Nephron progenitor cell (in vitro differentiated cells): ENCODE measurements around the gene PLXNA2.

Experiments
- DNase-seq: peaks from one replicate; pipeline ENCODE4 v3.0.0; 2021
- H3K27ac Mint-ChIP-seq: 2 replicates; pipeline ENCODE4 v1.8.0; 2021; ENCODE audit warnings: mild to moderate bottlenecking, moderate library complexity, mixed read lengths
- H3K27me3 Mint-ChIP-seq: 2 replicates; pipeline ENCODE4 v1.8.0; 2021; ENCODE audit warnings: mild to moderate bottlenecking, low read depth, mixed read lengths; ENCODE audit not compliant: poor library complexity
- H3K36me3 Mint-ChIP-seq: 2 replicates; pipeline ENCODE4 v1.8.0; 2021; ENCODE audit warnings: low read depth, mixed read lengths
- H3K4me1 Mint-ChIP-seq: 2 replicates; pipeline ENCODE4 v1.8.0; 2021; ENCODE audit warnings: mixed read lengths
- H3K4me3 Mint-ChIP-seq: 2 replicates; pipeline ENCODE4 v1.8.0; 2021; ENCODE audit warnings: mild to moderate bottlenecking, moderate library complexity, mixed read lengths
- H3K9me3 Mint-ChIP-seq: 2 replicates; pipeline ENCODE4 v1.8.0; 2021; ENCODE audit warnings: mild to moderate bottlenecking, moderate library complexity, mixed read lengths
- TF ChIP-seq, protein P1 (sequence below): fragments of 200-600 bp; sonication (generic); IDR thresholded peaks from 2 replicates; pipeline ENCODE4 v1.5.0; 2021; ENCODE audit warnings: antibody characterized with exemption

Gene PLXNA2

DNA sequence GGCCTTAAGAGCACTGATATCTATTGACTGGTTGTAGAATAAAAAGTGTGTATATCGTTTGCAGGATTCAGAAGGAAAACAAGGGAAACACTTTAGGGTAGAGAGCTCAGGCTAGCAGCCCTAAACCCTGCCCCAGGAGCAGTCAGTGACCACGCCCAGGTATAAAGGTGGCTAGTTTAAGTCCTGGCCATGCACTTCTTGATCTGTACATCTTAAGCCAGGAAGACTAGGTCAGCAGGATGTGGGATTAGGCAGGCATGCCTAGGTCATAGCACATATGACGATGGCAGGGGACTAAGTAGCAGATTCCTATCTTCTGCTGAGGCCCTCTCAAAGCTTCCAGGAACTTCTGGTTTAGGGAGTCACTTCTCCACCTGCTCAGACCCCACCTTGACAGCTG, 175.3 kb downstream of the PLXNA2 start:
- DNase-seq = no peak
- Mint-ChIP-seq H3K27ac (peak overlapping the region; percentile 7), H3K4me1 (peaks cover 52% of the 10 kb centered on the region)

DNA sequence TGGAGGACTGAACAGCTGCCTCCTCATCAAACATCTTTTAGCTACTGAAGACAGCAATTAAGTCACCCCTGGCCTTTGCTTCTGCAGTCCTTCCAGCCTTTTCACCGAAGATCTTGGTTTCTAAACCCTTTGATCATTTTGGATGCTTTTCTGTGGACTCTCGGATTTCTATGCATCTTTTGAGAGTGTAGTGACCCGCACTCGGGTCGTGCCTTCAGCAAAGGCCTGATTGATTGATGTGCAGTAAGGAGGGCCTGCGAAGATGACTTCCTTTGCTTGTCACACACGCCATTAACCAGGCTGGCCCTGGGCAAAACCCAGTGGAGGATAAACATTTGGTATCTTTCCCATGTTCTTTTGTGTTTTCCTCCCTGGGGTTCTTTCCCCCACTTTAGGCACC, 175.8 kb downstream of the PLXNA2 start:
- peaks cover 13% of the 10 kb centered on the region for H3K27me3 Mint-ChIP-seq
- TF ChIP-seq, protein P1, sequence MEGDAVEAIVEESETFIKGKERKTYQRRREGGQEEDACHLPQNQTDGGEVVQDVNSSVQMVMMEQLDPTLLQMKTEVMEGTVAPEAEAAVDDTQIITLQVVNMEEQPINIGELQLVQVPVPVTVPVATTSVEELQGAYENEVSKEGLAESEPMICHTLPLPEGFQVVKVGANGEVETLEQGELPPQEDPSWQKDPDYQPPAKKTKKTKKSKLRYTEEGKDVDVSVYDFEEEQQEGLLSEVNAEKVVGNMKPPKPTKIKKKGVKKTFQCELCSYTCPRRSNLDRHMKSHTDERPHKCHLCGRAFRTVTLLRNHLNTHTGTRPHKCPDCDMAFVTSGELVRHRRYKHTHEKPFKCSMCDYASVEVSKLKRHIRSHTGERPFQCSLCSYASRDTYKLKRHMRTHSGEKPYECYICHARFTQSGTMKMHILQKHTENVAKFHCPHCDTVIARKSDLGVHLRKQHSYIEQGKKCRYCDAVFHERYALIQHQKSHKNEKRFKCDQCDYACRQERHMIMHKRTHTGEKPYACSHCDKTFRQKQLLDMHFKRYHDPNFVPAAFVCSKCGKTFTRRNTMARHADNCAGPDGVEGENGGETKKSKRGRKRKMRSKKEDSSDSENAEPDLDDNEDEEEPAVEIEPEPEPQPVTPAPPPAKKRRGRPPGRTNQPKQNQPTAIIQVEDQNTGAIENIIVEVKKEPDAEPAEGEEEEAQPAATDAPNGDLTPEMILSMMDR = no peak
- H3K27ac Mint-ChIP-seq = peak overlapping the region; percentile 22
- no peak overlapping the region for H3K4me3 Mint-ChIP-seq
- peak; percentile 40 for DNase-seq
- peaks cover 57% of the 10 kb centered on the region for H3K4me1 Mint-ChIP-seq
- H3K9me3 Mint-ChIP-seq = no peaks in the 10 kb centered on the region
- H3K36me3 Mint-ChIP-seq = peaks cover 41% of the 10 kb centered on the region

More for the DNA sequence above, 175.3 kb downstream of the PLXNA2 start:
- H3K27me3 Mint-ChIP-seq = peaks cover 16% of the 10 kb centered on the region
- H3K36me3 Mint-ChIP-seq = peaks cover 46% of the 10 kb centered on the region
- H3K9me3 Mint-ChIP-seq = peaks cover under 1% of the 10 kb centered on the region
- H3K4me3 Mint-ChIP-seq = no peak overlapping the region
- TF ChIP-seq, protein P1 = no peak

DNA sequence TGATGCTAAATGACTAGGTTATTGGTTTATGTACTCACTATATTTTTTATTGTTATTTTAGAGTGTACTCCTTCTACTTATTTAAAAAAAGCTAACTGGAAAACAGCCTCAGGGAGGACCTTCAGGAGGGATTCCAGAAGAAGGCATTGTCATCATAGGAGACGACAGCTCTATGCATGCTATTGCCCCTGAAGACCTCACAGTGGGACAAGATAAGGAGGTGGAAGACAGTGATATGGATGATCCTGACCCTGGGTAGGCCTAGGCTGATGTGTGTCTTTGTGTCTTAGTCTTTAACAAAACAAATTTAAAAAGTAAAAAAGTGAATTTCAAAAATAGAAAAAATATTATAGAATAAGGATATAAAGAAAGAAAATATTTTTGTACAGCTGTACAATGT, 177.6 kb downstream of the PLXNA2 start:
- Mint-ChIP-seq H3K4me1 (peaks cover 62% of the 10 kb centered on the region), H3K36me3 (peaks cover 41% of the 10 kb centered on the region), H3K9me3 (no peaks in the 10 kb centered on the region), H3K27ac (no peak overlapping the region), H3K27me3 (peaks cover 19% of the 10 kb centered on the region), H3K4me3 (no peak overlapping the region)
- TF ChIP-seq, protein P1 = no peak
- DNase-seq = no peak

DNA sequence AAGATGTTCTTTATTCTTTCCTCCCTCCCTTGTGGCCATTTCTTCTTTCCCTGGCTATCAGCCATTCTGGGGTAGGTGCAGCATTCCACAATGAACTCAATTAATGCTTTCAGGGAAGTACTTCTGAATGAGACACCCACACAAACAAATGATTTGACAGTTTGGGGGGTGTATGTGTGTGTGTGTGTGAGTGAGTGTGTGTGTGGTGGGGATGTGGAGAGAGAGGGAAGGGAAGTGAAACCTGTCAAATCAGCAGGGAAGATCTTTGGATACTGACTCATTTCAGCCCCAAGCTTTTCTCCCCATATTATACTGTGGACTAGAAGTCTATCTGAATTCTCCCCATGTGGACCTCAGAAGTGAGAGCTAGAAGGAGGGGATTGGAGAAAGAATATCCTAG, 178.3 kb downstream of the PLXNA2 start:
- Mint-ChIP-seq H3K36me3 (peaks cover 44% of the 10 kb centered on the region), H3K9me3 (no peaks in the 10 kb centered on the region), H3K27me3 (peaks cover 20% of the 10 kb centered on the region), H3K27ac (no peak overlapping the region), H3K4me1 (peaks cover 66% of the 10 kb centered on the region), H3K4me3 (no peak overlapping the region)
- no peak for DNase-seq
- TF ChIP-seq, protein P1 = no peak

DNA sequence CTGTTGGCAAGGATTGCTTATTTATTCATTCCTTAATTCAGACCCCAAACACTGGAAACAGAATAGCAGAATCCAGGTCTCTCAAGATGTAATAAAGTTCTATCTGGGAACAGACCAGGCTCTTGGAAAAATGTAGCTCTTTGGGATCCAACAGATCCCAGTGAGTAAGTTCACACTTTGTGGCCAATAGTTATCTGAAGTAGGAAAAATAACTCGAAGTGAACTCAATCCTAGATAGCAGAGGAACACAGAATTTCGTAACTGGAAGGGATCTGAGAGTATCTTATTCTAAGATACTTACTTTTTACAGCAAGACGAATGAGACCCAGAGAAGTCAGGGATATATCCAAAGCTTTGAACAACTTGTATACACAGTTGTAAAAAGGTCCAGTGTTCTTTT, 182.6 kb downstream of the PLXNA2 start:
- Mint-ChIP-seq H3K36me3 (peaks cover 55% of the 10 kb centered on the region), H3K4me3 (no peak overlapping the region), H3K4me1 (peaks cover 53% of the 10 kb centered on the region), H3K9me3 (no peaks in the 10 kb centered on the region), H3K27ac (no peak overlapping the region), H3K27me3 (peaks cover 22% of the 10 kb centered on the region)
- no peak for DNase-seq
- TF ChIP-seq, protein P1 = no peak

DNA sequence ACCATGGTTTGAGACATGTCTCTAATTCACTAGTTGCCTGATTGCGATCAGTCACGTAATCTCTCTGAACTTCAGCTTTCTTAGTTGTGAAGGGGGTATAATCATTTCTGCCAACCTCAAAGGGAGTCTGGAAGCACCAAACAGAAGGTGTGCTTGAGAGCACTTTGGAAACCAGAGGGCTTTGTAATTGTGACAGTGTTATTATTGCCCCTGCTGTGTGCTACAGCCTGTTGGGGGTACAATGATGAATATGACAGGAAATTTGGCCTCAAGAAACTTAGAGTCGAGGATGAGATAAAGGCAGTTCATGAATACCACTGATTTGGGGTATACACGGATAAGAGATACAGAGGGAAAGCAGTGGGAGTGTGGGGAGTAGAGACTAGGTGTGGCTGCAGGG, 183.1 kb downstream of the PLXNA2 start:
- H3K27me3 Mint-ChIP-seq = peaks cover 18% of the 10 kb centered on the region
- DNase-seq = no peak

More for the DNA sequence above, 183.1 kb downstream of the PLXNA2 start:
- H3K36me3 Mint-ChIP-seq = peaks cover 55% of the 10 kb centered on the region
- H3K27ac Mint-ChIP-seq = no peak overlapping the region
- no peak overlapping the region for H3K4me3 Mint-ChIP-seq
- peaks cover 53% of the 10 kb centered on the region for H3K4me1 Mint-ChIP-seq
- H3K9me3 Mint-ChIP-seq = no peaks in the 10 kb centered on the region
- TF ChIP-seq, protein P1 = no peak
